Activated CD8-positive, alpha-beta T cell treated with anti-CD3 and anti-CD28 coated beads for 36 hours (primary cell): ENCODE results near the gene PBX3. TPM values are rescaled to one million over a fixed set of nuclear protein-coding genes. Genes with fewer than 3 reads are reported as not detected.
A peak's percentile ranks its signal among the peaks of the same experiment; 100 is the strongest.
"Not testable (repeated sequence)": the region's sequence is repeated elsewhere in the genome, so short reads cannot be mapped to it uniquely, and the experiment has no call there.

Experiments
- ATAC-seq: fragments of 200-7000 bp; cut with Tn5 transposase; one replicate; pipeline ENCODE4 v1.10.0; 2021; ENCODE audit warnings: mild to moderate bottlenecking, moderate library complexity
- CTCF ChIA-PET: fragments of 350-600 bp; sonication (Branson Sonifier 250); formaldehyde crosslinking; loops from one replicate; lab custom pipeline; 2021; ENCODE audit warnings: antibody characterized with exemption; lab: Charles Lee
- POLR2A ChIA-PET: fragments of 350-600 bp; sonication (Branson Sonifier 250); formaldehyde crosslinking; loops from one replicate; lab custom pipeline; 2021; ENCODE audit warnings: antibody characterized with exemption; lab: Charles Lee
- DNase-seq: peaks from one replicate; pipeline ENCODE4 v3.0.0-alpha.2; 2020
- H3K27ac Mint-ChIP-seq: one replicate; pipeline ENCODE4 v1.8.0; 2021; ENCODE audit warnings: mild to moderate bottlenecking, mixed read lengths
- H3K27me3 Mint-ChIP-seq: one replicate; pipeline ENCODE4 v1.8.0; 2021; ENCODE audit warnings: mixed read lengths
- H3K36me3 Mint-ChIP-seq: one replicate; pipeline ENCODE4 v1.8.0; 2021; ENCODE audit warnings: low read depth, mixed read lengths
- H3K4me1 Mint-ChIP-seq: one replicate; pipeline ENCODE4 v1.8.0; 2021; ENCODE audit warnings: low read depth, mixed read lengths
- H3K4me3 Mint-ChIP-seq: one replicate; pipeline ENCODE4 v1.8.0; 2021; ENCODE audit warnings: mild to moderate bottlenecking, moderate library complexity, mixed read lengths
- H3K9me3 Mint-ChIP-seq: one replicate; pipeline ENCODE4 v1.8.0; 2021; ENCODE audit warnings: mixed read lengths
- CTCF ChIP-seq: fragments of 200-600 bp; IDR thresholded peaks from one replicate; pipeline ENCODE4 v1.8.0; 2022; ENCODE audit warnings: antibody characterized with exemption, mild to moderate bottlenecking
- intact Hi-C: fragments of 100-400 bp; cut with micrococcal nuclease; formaldehyde crosslinking; loops from one replicate; pipeline ENCODE4 v1.10.0; 2022
- total RNA-seq, 2 experiments: library from RNA; stranded (reverse); gene quantifications; one replicate each; pipeline ENCODE4 v1.2.3, GENCODE V29; 2021

Gene PBX3
- total RNA-seq, 2 experiments from 2014 or later, result 11.5 to 14.1 TPM

GRCh38 chr9:125821078-125821477 is 73.9 kb downstream of the PBX3 start:
- ChIA-PET POLR2A (no interaction called here), CTCF (interaction anchor here (0.6 kb wide), 1 partner anchor 23 kb away, joined by 3 read pairs; no protein-coding TSS in a partner anchor)
- Mint-ChIP-seq H3K4me1 (peaks cover 31% of the 10 kb centered on the region), H3K27ac (no peak overlapping the region), H3K9me3 (no peaks in the 10 kb centered on the region), H3K4me3 (no peak overlapping the region), H3K36me3 (no peaks in the 10 kb centered on the region), H3K27me3 (no peaks in the 10 kb centered on the region)
- DNase-seq (no peak), ATAC-seq (no peak)
- TF ChIP-seq CTCF, result no peak
- intact Hi-C loops, result loop anchor here (10.0 kb wide), 1 partner anchor 186 kb away; no protein-coding TSS in a partner anchor

GRCh38 chr9:125822160-125822559 is 75.0 kb downstream of the PBX3 start:
- ATAC-seq, result no peak
- H3K27ac Mint-ChIP-seq, result no peak overlapping the region
- no peaks in the 10 kb centered on the region for H3K27me3 Mint-ChIP-seq
- H3K4me1 Mint-ChIP-seq, result peaks cover 34% of the 10 kb centered on the region
- intact Hi-C loops, result loop anchor here (10.0 kb wide), 1 partner anchor 187 kb away; no protein-coding TSS in a partner anchor
- no peak for TF ChIP-seq CTCF
- H3K4me3 Mint-ChIP-seq, result no peak overlapping the region
- no peaks in the 10 kb centered on the region for H3K9me3 Mint-ChIP-seq
- ChIA-PET CTCF (no interaction called here), POLR2A (no interaction called here)
- no peaks in the 10 kb centered on the region for H3K36me3 Mint-ChIP-seq
- DNase-seq, result no peak

- POLR2A ChIA-PET, result no interaction called here
- H3K4me1 Mint-ChIP-seq, result peaks cover 35% of the 10 kb centered on the region
- no peak overlapping the region for H3K4me3 Mint-ChIP-seq
- H3K36me3 Mint-ChIP-seq, result no peaks in the 10 kb centered on the region
- no peak for ATAC-seq
- intact Hi-C loops, result loop anchor here (10.0 kb wide), 1 partner anchor 188 kb away; no protein-coding TSS in a partner anchor
- CTCF ChIA-PET, result no interaction called here
- H3K27me3 Mint-ChIP-seq, result no peaks in the 10 kb centered on the region
- H3K27ac Mint-ChIP-seq, result no peak overlapping the region
- no peak for TF ChIP-seq CTCF
- H3K9me3 Mint-ChIP-seq, result no peaks in the 10 kb centered on the region
- no peak for DNase-seq
These were observed 75.7 kb downstream of the PBX3 start for GRCh38 chr9:125822902-125823301.

GRCh38 chr9:125823874-125824406 is 76.8 kb downstream of the PBX3 start:
- CTCF ChIA-PET, POLR2A ChIA-PET, H3K9me3 Mint-ChIP-seq, H3K36me3 Mint-ChIP-seq, H3K27me3 Mint-ChIP-seq: not testable (repeated sequence)
- H3K4me1 Mint-ChIP-seq, result peaks cover 42% of the 10 kb centered on the region
- peak; percentile 28 for DNase-seq
- peak; percentile 96 for ATAC-seq
- intact Hi-C loops, result loop anchor here (10.0 kb wide), 1 partner anchor 189 kb away; no protein-coding TSS in a partner anchor
- H3K4me3 Mint-ChIP-seq, result peak overlapping the region; percentile 71
- H3K27ac Mint-ChIP-seq, result peak overlapping the region; percentile 80

GRCh38 chr9:125825762-125826161 is 78.6 kb downstream of the PBX3 start:
- Mint-ChIP-seq H3K4me1 (peaks cover 47% of the 10 kb centered on the region), H3K9me3 (no peaks in the 10 kb centered on the region), H3K36me3 (no peaks in the 10 kb centered on the region), H3K27me3 (no peaks in the 10 kb centered on the region), H3K4me3 (no peak overlapping the region), H3K27ac (no peak overlapping the region)
- CTCF ChIA-PET, result interaction anchor here (1.2 kb wide), 1 partner anchor 16 kb away, joined by 3 read pairs; no protein-coding TSS in a partner anchor
- no peak for DNase-seq
- intact Hi-C loops, result loop anchor here (10.0 kb wide), 1 partner anchor 191 kb away; no protein-coding TSS in a partner anchor
- ATAC-seq, result no peak
- POLR2A ChIA-PET, result interaction anchor here (0.7 kb wide), 1 partner anchor 267 kb away, joined by 3 read pairs; no protein-coding TSS in a partner anchor
- TF ChIP-seq CTCF, result no peak
